Lung (tissue), 12 donors: ENCODE measurements around the gene DLL1. TPM values are rescaled to one million over a fixed set of nuclear protein-coding genes. Genes with fewer than 3 reads are reported as not detected.

Source experiments
- ATAC-seq: fragments of 200-7000 bp; cut with Tn5 transposase; one replicate; pipeline ENCODE4 v1.9.1; 2020; ENCODE audit warnings: moderate number of reproducible peaks; ENCODE audit not compliant: insufficient read depth, low FRiP score
- DNase-seq, 3 donors: peaks; one replicate each; pipeline ENCODE4 v3.0.0-alpha.2; 2013 to 2017
- H3K27ac ChIP-seq, 2 donors: one replicate each; pipeline ENCODE4 v1.5.1; 2013; ENCODE audit warnings: mild to moderate bottlenecking in 2 of 2, moderate library complexity in 2 of 2, control low read depth in 1 of 2, inconsistent platforms in 1 of 2, low read depth in 1 of 2, low read length in 1 of 2
- H3K27me3 ChIP-seq, 3 donors: one replicate each; pipeline ENCODE4 v1.5.1; 2013; ENCODE audit warnings: low read length in 2 of 3; ENCODE audit not compliant: control insufficient read depth in 3 of 3, insufficient read depth in 3 of 3
- H3K36me3 ChIP-seq, 4 donors: one replicate each; pipeline ENCODE4 v1.5.1; 2013; ENCODE audit warnings: low read length in 4 of 4, mild to moderate bottlenecking in 1 of 4, moderate library complexity in 1 of 4; ENCODE audit not compliant: control insufficient read depth in 4 of 4, insufficient read depth in 4 of 4
- H3K4me1 ChIP-seq, 5 donors: one replicate each; pipeline ENCODE4 v1.5.1; 2013; ENCODE audit warnings: low read length in 5 of 5, mild to moderate bottlenecking in 2 of 5, moderate library complexity in 1 of 5; ENCODE audit not compliant: control insufficient read depth in 5 of 5, insufficient read depth in 5 of 5
- H3K4me3 ChIP-seq: one replicate; pipeline ENCODE4 v1.5.1; 2013; ENCODE audit warnings: mild to moderate bottlenecking, control low read depth, moderate library complexity
- H3K9ac ChIP-seq, 2 donors: one replicate each; pipeline ENCODE4 v1.5.1; 2013; ENCODE audit warnings: low read length in 2 of 2, control low read depth in 1 of 2; ENCODE audit not compliant: insufficient read depth in 1 of 2
- H3K9me3 ChIP-seq, 4 donors: one replicate each; pipeline ENCODE4 v1.5.1; 2013; ENCODE audit warnings: low read length in 3 of 4, mild to moderate bottlenecking in 1 of 4, moderate library complexity in 1 of 4; ENCODE audit not compliant: control insufficient read depth in 4 of 4, insufficient read depth in 3 of 4
- CTCF ChIP-seq: IDR thresholded peaks from 2 replicates; pipeline ENCODE4 v1.5.1; 2012; ENCODE audit warnings: mild to moderate bottlenecking; ENCODE audit errors: control extremely low read depth, extremely low read depth
- WGBS, 2 donors: extraction: QIAGEN DNeasy Blood & Tissue Kit; methylation state at CpG; one replicate each; pipeline ENCODE4 v1.1.7; 2013; 5-methylcytosine and 5-hydroxymethylcytosine counted together
- polyA plus RNA-seq, 2 donors: library from polyadenylated mRNA; stranded (reverse); fragments of 200-250 nt; gene quantifications; one replicate each; pipeline ENCODE4 v1.2.1, GENCODE V29; 2013
- total RNA-seq, 2 donors: library from RNA; depleted of rRNA in 1 of 2; stranded (reverse); fragments of >200 nt in 1 of 2; gene quantifications; one replicate each; pipeline ENCODE4 v1.2.1, GENCODE V29; 2014 to 2021
- donor health status: control.
- donor health status: control.
- donor health status: Bipolar disorder and iron deficiency.
- donor health status: healthy.
- donor health status: DM: yes; HTN: yes; CAD: no.

Gene DLL1
- total and polyA plus RNA-seq, 4 donors, result 6.2 to 16.9 (median 13.2) TPM

- Histone ChIP-seq H3K9ac (no peak overlapping the region), H3K27me3 (peaks cover 0 to 16% (median 0%) of the 10 kb centered on the region in 3 donors), H3K4me3 (no peak overlapping the region), H3K27ac (no peak overlapping the region), H3K36me3 (no peaks in the 10 kb centered on the region), H3K9me3 (no peaks in the 10 kb centered on the region), H3K4me1 (peaks cover 0 to 31% (median 8%) of the 10 kb centered on the region in 5 donors)
- TF ChIP-seq CTCF, result no peak
- 89 to 91% methylated on average over 32 of the region's 32 CpGs for WGBS, 2 donors
- no peak for ATAC-seq
- no peak for DNase-seq
Observed at GRCh38 chr6:170261643-170262488, 29.0 kb downstream of the DLL1 start.

- no peak overlapping the region for H3K27ac ChIP-seq
- H3K36me3 ChIP-seq, result no peaks in the 10 kb centered on the region
- no peak for TF ChIP-seq CTCF
- H3K9me3 ChIP-seq, result no peaks in the 10 kb centered on the region
- peaks cover 0 to 14% (median 0%) of the 10 kb centered on the region in 3 donors for H3K27me3 ChIP-seq
- peaks cover 0 to 21% (median 5%) of the 10 kb centered on the region in 5 donors for H3K4me1 ChIP-seq
- no peak overlapping the region for H3K9ac ChIP-seq
- 85 to 89% methylated on average over 7 of the region's 7 CpGs for WGBS, 2 donors
- no peak overlapping the region for H3K4me3 ChIP-seq
- ATAC-seq (no peak), DNase-seq (no peak)
Observed at GRCh38 chr6:170260686-170261085, 30.2 kb downstream of the DLL1 start.

GRCh38 chr6:170259278-170259677 is 31.6 kb downstream of the DLL1 start:
- H3K9ac ChIP-seq, result no peak overlapping the region
- peaks cover 0 to 10% (median 0%) of the 10 kb centered on the region in 5 donors for H3K4me1 ChIP-seq
- peaks cover 0 to 9% (median 2%) of the 10 kb centered on the region in 3 donors for H3K27me3 ChIP-seq
- no peak overlapping the region for H3K27ac ChIP-seq
- no peaks in the 10 kb centered on the region for H3K36me3 ChIP-seq
- no peak for TF ChIP-seq CTCF
- DNase-seq (no peak), ATAC-seq (no peak)
- H3K4me3 ChIP-seq, result no peak overlapping the region
- 82 to 86% methylated on average over 5 of the region's 5 CpGs for whole genome bisulfite sequencing, 2 donors
- H3K9me3 ChIP-seq, result no peaks in the 10 kb centered on the region
